Right forelimb (tissue), 1 donor: ENCODE results near the gene MBNL1.

ENCODE experiments used
- DNase-seq: peaks from one replicate; pipeline ENCODE4 v3.0.0-alpha.2; 2018

Gene MBNL1

DNA sequence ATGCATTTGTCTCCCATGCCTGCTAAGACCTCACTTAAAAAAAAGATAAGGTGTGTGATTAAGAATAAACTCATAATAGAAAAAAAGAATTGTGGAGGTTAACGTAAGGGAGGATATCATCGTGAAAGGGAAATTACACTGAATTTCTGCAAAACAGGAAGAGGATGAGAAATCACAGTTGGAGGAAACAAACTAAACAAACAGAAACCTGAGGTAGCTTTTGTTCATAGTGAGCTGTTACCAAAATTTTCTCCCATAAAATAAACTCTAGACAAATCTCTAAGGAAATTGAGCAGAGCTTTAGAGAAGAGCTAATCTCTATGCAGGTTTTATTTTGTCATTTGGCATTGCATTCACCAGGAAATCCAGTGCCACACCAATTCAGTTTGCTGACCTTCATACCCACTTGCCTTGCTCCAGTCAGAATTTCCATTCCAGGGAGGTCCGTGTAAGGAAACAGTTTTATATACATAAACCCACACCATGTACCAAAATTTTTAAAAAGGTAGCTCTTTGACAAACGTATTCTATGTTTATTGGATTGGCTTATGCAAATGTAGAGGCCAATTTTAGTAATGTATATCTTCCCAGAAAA, 231.2 kb downstream of the MBNL1 start:
- no peak for DNase-seq

DNA sequence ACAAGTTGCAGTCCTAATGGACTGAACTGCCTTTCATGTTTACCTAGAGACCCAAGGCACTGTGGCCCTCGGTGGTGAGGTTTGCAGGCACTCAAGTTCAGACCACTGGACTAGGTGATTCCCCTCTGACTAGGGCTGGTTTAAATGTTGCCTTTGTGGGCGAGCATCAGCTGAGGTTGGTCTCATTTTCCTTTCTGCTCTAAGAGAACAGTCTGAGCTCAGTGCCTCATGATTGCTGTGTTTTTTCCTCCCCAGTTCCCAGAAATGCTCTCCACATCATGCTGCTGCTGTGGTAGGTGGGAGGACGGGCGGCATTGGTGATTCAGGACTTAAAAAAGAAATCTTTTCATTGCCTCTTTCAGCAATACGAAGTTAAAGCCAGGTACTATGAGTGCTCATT, 237.2 kb downstream of the MBNL1 start:
- no peak for DNase-seq

DNA sequence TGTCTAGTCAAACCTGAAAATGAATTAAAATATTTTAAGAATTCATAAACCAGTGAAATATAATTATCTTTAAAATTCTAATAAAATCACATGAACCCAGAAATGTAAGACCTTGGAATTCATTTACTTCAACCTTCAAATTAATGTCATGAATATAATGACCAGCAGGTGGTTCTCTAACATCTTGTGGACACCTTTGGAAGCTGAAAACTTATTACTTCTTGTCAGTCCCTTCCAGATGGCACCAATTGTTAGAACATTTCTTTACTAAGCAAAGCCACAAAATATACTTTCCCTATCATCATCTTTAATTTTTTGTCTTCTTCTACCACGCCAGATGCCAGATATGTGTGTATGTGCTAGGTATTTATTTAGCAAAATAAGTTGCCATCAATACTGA, 240.0 kb downstream of the MBNL1 start:
- no peak for DNase-seq

DNA sequence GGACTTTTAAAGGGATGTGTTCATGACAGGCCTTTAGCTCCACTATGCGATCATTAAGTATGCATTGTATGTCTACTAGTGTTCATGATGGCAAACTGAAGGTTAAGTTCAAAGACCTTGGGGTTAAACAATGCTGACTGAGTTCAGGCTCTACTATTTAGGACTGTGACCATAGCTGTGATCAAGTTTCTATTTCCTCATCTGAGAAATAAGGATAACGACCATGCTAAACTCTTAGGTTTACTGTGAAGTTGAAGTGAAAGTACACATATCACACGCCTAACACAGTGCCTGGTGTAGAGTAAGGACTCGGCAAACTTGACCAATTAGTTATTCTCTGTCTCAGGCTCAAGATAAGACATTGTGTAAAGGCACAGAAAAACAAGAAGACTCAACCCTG, 243.2 kb downstream of the MBNL1 start:
- DNase-seq = no peak

DNA sequence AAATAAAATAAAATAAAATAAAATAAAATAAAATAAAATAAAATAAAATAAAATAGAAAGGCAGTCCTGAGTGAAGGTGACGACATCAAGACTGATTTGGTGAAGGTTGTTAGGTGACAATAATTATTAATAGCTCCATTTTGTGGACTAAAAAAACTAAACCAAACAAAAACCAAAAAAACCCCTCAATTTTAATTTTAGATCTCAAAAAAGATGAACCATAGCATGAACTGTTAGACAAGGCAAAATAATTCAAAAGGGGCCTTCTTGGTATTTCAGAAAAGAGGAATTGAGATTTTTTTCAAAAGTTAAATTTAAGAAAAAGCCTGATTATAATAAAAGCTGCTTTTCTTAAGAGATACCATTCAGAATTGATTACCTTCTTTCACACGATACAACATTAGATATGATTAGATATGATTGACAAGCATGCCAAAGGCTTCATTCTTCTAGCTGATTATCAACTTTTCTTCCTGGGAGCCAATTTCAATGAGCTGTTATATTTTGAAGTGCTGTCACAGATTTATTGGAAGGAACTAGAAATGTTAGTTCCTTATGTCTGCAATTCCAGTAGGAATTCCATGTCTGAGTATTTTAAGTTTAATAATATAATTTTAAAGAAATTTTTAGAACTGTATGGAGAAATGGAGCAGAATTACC, 244.7 kb downstream of the MBNL1 start:
- no peak for DNase-seq
